Ovary (tissue), 3 donors: ENCODE measurements around the gene RNF133.

Experiments
- EP300 ChIP-seq: sonication (generic); formaldehyde crosslinking; IDR thresholded peaks from one replicate; pipeline ENCODE4 v1.6.1; 2017; ENCODE audit warnings: antibody characterized with exemption
- POLR2A ChIP-seq: fragments of 450-650 bp; IDR thresholded peaks from one replicate; pipeline ENCODE4 v1.6.1; 2017; ENCODE audit warnings: antibody characterized with exemption, mild to moderate bottlenecking, moderate library complexity
- TF ChIP-seq, protein P1 (sequence below), 3 donors: fragments of 450-650 bp in 2 of 3; fragments of 200-600 bp in 1 of 3; IDR thresholded peaks; one replicate each; pipeline versions ENCODE4 v1.5.1 to v1.8.0; 2016 to 2022; ENCODE audit warnings: antibody characterized with exemption in 3 of 3, mild to moderate bottlenecking in 1 of 3
- donor health status: DM: no; HTN: no; CAD: no.

DNA sequence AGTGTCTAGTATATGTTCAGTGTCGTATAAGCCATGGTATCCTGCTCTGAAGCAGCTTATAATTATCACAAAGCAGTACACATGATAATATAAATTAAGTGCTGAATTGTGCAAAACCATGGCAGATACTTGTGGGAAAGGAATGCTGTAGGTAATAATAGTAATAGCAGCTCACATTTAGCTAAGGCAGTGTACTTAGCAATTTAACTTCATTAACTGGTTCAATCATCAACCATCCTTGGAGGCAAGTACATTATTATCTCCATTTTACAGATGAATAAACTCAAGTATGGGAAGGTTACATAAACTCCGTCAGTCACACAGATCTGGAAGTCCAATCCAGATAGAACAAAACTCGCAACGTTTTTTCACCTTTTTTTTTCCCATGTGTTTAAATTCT lies 25.4 kb upstream of the RNF133 start:
- TF ChIP-seq, protein P1, sequence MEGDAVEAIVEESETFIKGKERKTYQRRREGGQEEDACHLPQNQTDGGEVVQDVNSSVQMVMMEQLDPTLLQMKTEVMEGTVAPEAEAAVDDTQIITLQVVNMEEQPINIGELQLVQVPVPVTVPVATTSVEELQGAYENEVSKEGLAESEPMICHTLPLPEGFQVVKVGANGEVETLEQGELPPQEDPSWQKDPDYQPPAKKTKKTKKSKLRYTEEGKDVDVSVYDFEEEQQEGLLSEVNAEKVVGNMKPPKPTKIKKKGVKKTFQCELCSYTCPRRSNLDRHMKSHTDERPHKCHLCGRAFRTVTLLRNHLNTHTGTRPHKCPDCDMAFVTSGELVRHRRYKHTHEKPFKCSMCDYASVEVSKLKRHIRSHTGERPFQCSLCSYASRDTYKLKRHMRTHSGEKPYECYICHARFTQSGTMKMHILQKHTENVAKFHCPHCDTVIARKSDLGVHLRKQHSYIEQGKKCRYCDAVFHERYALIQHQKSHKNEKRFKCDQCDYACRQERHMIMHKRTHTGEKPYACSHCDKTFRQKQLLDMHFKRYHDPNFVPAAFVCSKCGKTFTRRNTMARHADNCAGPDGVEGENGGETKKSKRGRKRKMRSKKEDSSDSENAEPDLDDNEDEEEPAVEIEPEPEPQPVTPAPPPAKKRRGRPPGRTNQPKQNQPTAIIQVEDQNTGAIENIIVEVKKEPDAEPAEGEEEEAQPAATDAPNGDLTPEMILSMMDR (IDR thresholded peaks at IDR 0.05), result no peak
- TF ChIP-seq EP300, result no peak
- TF ChIP-seq POLR2A, result no peak
